Liver (tissue), 9 donors: Measurements from ENCODE around the gene SEMA4G. TPM values are rescaled to one million over a fixed set of nuclear protein-coding genes. Genes with fewer than 3 reads are reported as not detected.

ENCODE experiments used
- DNase-seq: peaks from one replicate; pipeline ENCODE4 v3.0.0-alpha.2; 2017; ENCODE audit warnings: low spot score
- H3K27ac ChIP-seq, 2 donors: one replicate each; pipeline ENCODE4 v1.7.0; 2013; ENCODE audit warnings: inconsistent platforms in 2 of 2, low read length in 2 of 2, control low read depth in 1 of 2, low read depth in 1 of 2, mild to moderate bottlenecking in 1 of 2
- H3K27me3 ChIP-seq, 4 donors: one replicate each; pipeline versions ENCODE4 v1.6.1 to v1.7.0; 2013; ENCODE audit warnings: low read length in 3 of 4, inconsistent platforms in 1 of 4, mild to moderate bottlenecking in 1 of 4, moderate library complexity in 1 of 4; ENCODE audit not compliant: control insufficient read depth in 4 of 4, insufficient read depth in 4 of 4
- H3K36me3 ChIP-seq, 4 donors: one replicate each; pipeline versions ENCODE4 v1.6.1 to v1.7.0; 2013; ENCODE audit warnings: low read length in 3 of 4, mild to moderate bottlenecking in 3 of 4, low read depth in 1 of 4, moderate library complexity in 1 of 4; ENCODE audit not compliant: control insufficient read depth in 4 of 4, insufficient read depth in 3 of 4
- H3K4me1 ChIP-seq, 4 donors: one replicate each; pipeline versions ENCODE4 v1.6.1 to v1.7.0; 2013; ENCODE audit warnings: low read length in 3 of 4, mild to moderate bottlenecking in 3 of 4, moderate library complexity in 1 of 4; ENCODE audit not compliant: control insufficient read depth in 4 of 4, insufficient read depth in 4 of 4
- H3K4me3 ChIP-seq, 3 donors: one replicate each; pipeline versions ENCODE4 v1.6.1 to v1.7.0; 2013; ENCODE audit warnings: low read length in 3 of 3, control low read depth in 1 of 3, low read depth in 1 of 3, mild to moderate bottlenecking in 1 of 3
- H3K9ac ChIP-seq, 2 donors: one replicate each; pipeline ENCODE4 v1.7.0; 2013; ENCODE audit warnings: low read length in 2 of 2, mild to moderate bottlenecking in 2 of 2, moderate library complexity in 2 of 2, control low read depth in 1 of 2, low read depth in 1 of 2
- H3K9me3 ChIP-seq, 4 donors: one replicate each; pipeline versions ENCODE4 v1.6.1 to v1.7.0; 2013; ENCODE audit warnings: low read length in 3 of 4; ENCODE audit not compliant: control insufficient read depth in 4 of 4
- ATF3 ChIP-seq: IDR thresholded peaks from 2 replicates; pipeline ENCODE4 v1.6.1; 2016; ENCODE audit warnings: antibody characterized with exemption
- EGR1 ChIP-seq, 2 donors: IDR thresholded peaks; 2 replicates each; pipeline ENCODE4 v1.6.1; 2016 to 2018; ENCODE audit warnings: antibody characterized with exemption in 2 of 2, low read depth in 2 of 2
- FOXA2 ChIP-seq: IDR thresholded peaks from 2 replicates; pipeline ENCODE4 v1.6.1; 2016; ENCODE audit warnings: antibody characterized with exemption
- GABPA ChIP-seq, 2 donors: IDR thresholded peaks in 1 of 2; conservative IDR thresholded peaks in 1 of 2; 2 replicates each; pipeline ENCODE4 v1.6.1; 2016; ENCODE audit warnings: antibody characterized with exemption in 2 of 2, mild to moderate bottlenecking in 1 of 2, moderate library complexity in 1 of 2
- HNF4A ChIP-seq, 2 donors: conservative IDR thresholded peaks; 2 replicates each; pipeline ENCODE4 v1.6.1; 2016; ENCODE audit warnings: antibody characterized with exemption in 2 of 2, mild to moderate bottlenecking in 2 of 2
- HNF4G ChIP-seq: IDR thresholded peaks from 2 replicates; pipeline ENCODE4 v1.6.1; 2016; ENCODE audit warnings: antibody characterized with exemption
- JUND ChIP-seq, 2 donors: IDR thresholded peaks; 2 replicates each; pipeline ENCODE4 v1.6.1; 2016; ENCODE audit warnings: antibody characterized with exemption in 2 of 2
- MAX ChIP-seq: IDR thresholded peaks from 2 replicates; pipeline ENCODE4 v1.6.1; 2016; ENCODE audit warnings: antibody characterized with exemption
- NR2F2 ChIP-seq: IDR thresholded peaks from 2 replicates; pipeline ENCODE4 v1.6.1; 2016; ENCODE audit warnings: antibody characterized with exemption
- RXRA ChIP-seq, 2 donors: IDR thresholded peaks; 2 replicates each; pipeline ENCODE4 v1.6.1; 2017 to 2018; ENCODE audit warnings: antibody characterized with exemption in 2 of 2, mild to moderate bottlenecking in 1 of 2
- TAF1 ChIP-seq: conservative IDR thresholded peaks from 2 replicates; pipeline ENCODE4 v1.6.1; 2016; ENCODE audit warnings: antibody characterized with exemption, mild to moderate bottlenecking
- ZBTB33 ChIP-seq: IDR thresholded peaks from 2 replicates; pipeline ENCODE4 v1.6.1; 2016; ENCODE audit warnings: antibody characterized with exemption
- WGBS: extraction: QIAGEN DNeasy Blood & Tissue Kit; methylation state at CpG from one replicate; pipeline ENCODE4 v1.1.7; 2013; 5-methylcytosine and 5-hydroxymethylcytosine counted together
- polyA plus RNA-seq, 2 donors: library from polyadenylated mRNA; stranded (reverse) in 1 of 2; unstranded in 1 of 2; fragments of 200-250 nt in 1 of 2; fragments of >200 nt in 1 of 2; fragmentation: Nextera tagmentation in 1 of 2; extraction: Ambion mirVana in 1 of 2; gene quantifications; one replicate each; pipeline versions ENCODE4 v1.2.1 to v1.2.3, GENCODE V29; 2013 to 2015
- total RNA-seq, 2 donors: library from RNA; depleted of rRNA; stranded (reverse); fragments of >200 nt; gene quantifications; one replicate each; pipeline ENCODE4 v1.2.3, GENCODE V29; 2014
- donor health status: healthy.
- donor health status: healthy.
- donor health status: healthy.
- donor health status: healthy.
- donor health status: healthy.

Gene SEMA4G
- total and polyA plus RNA-seq, 4 donors, result 13.9 to 56.0 (median 30.2) TPM

GRCh38 chr10:101014966-101015581, 45.8 kb downstream of the SEMA4G start:
- H3K9ac ChIP-seq, result no peak overlapping the region

GRCh38 chr10:101015582-101015973, 46.3 kb downstream of the SEMA4G start:
- peaks cover 0 to 2% (median under 1%) of the 10 kb centered on the region in 4 donors for H3K27me3 ChIP-seq
- no peak for DNase-seq
- WGBS, result 88% methylated on average over 8 of the region's 8 CpGs

More at GRCh38 chr10:101014966-101015581, 45.8 kb downstream of the SEMA4G start:
- peaks cover 0 to 2% (median under 1%) of the 10 kb centered on the region in 4 donors for H3K27me3 ChIP-seq
- no peak overlapping the region for H3K4me3 ChIP-seq
- H3K9me3 ChIP-seq, result no peaks in the 10 kb centered on the region
- DNase-seq, result no peak
- H3K36me3 ChIP-seq, result no peaks in the 10 kb centered on the region
- H3K4me1 ChIP-seq, result peaks cover 2 to 13% (median 3%) of the 10 kb centered on the region in 4 donors
- TF ChIP-seq MAX (no peak), GABPA (IDR thresholded peaks at IDR 0.05 in 1 of 2, conservative IDR thresholded peaks at IDR 0.05 in 1 of 2) (no peak), JUND (IDR thresholded peaks at IDR 0.05) (no peak), FOXA2 (no peak)
- 55% methylated on average over 7 of the region's 7 CpGs for WGBS
- H3K27ac ChIP-seq, result no peak overlapping the region

GRCh38 chr10:101016814-101017213, 47.5 kb downstream of the SEMA4G start:
- no peak for DNase-seq
- no peaks in the 10 kb centered on the region for H3K9me3 ChIP-seq
- no peak overlapping the region for H3K27ac ChIP-seq
- H3K4me1 ChIP-seq, result peaks cover 2 to 13% (median 3%) of the 10 kb centered on the region in 4 donors
- no peak overlapping the region for H3K4me3 ChIP-seq
- no peaks in the 10 kb centered on the region for H3K36me3 ChIP-seq
- WGBS, result 84% methylated on average over 5 of the region's 5 CpGs
- TF ChIP-seq RXRA (IDR thresholded peaks at IDR 0.05) (no peak), HNF4G (no peak), MAX (no peak), NR2F2 (no peak), HNF4A (conservative IDR thresholded peaks at IDR 0.05) (no peak)
- no peak overlapping the region for H3K9ac ChIP-seq
- peaks cover 0 to 2% (median under 1%) of the 10 kb centered on the region in 4 donors for H3K27me3 ChIP-seq

More at GRCh38 chr10:101015582-101015973, 46.3 kb downstream of the SEMA4G start:
- no peak overlapping the region for H3K9ac ChIP-seq
- peaks cover 2 to 13% (median 3%) of the 10 kb centered on the region in 4 donors for H3K4me1 ChIP-seq
- no peak overlapping the region for H3K27ac ChIP-seq
- TF ChIP-seq ATF3 (no peak), TAF1 (no peak), MAX (no peak), ZBTB33 (no peak), EGR1 (IDR thresholded peaks at IDR 0.05; ENCODE audit: low read depth in 2 of 2) (no peak)
- H3K4me3 ChIP-seq, result no peak overlapping the region
- H3K36me3 ChIP-seq, result no peaks in the 10 kb centered on the region
- H3K9me3 ChIP-seq, result no peaks in the 10 kb centered on the region
